Heart left ventricle (tissue), 13 donors: ENCODE results near the gene TCF23.

Experiments
- CTCF ChIP-seq, 12 donors: fragments of 200-600 bp; sonication (generic) in 4 of 12; IDR thresholded peaks; one replicate each; pipeline versions ENCODE4 v1.5.0 to v1.8.0; 2018 to 2022; ENCODE audit warnings: antibody characterized with exemption in 12 of 12, mild to moderate bottlenecking in 5 of 12
- POLR2A ChIP-seq, 2 donors: fragments of 450-650 bp; IDR thresholded peaks; one replicate each; pipeline ENCODE4 v1.6.1; 2017; ENCODE audit warnings: antibody characterized with exemption in 2 of 2, mild to moderate bottlenecking in 2 of 2, moderate library complexity in 2 of 2
- donor health status: ischemic (EF 13 %, LVEDD 7.1; RV severe dilation, severe dysfunction).
- donor health status: DM: no; HTN: yes; CAD: no.
- donor health status: DM: no; HTN: no; CAD: no.
- donor health status: ischemic (EF 25% LVEDD 6.9; RV normal size, moderate dysfunction).
- donor health status: ischemic (EF 25% LVEDD 5.7; RV mildly dilated, moderate dysfunction).
- donor health status: ischemic (EF 35%, LVEDD 5.7; RV mildly dilated, moderate dysfunction).
- donor health status: nonischemic (EF 11% LVEDD 7.7; RV severe dilation, severe dysfunction).
- donor health status: DM: yes; HTN: yes; CAD: no.
- donor health status: PGD.
- donor health status: ischemic (EF 29% LVEDD 5.4; RV normal size, mild dysfunction).
- donor health status: nonischemic (EF 23%, LVEDD 6.1; RV moderate dilation, normal function).

- TF ChIP-seq POLR2A (IDR thresholded peaks at IDR 0.05) (no peak), CTCF (IDR thresholded peaks at IDR 0.05) (no peak)
Measured at GRCh38 chr2:27099334-27099955, 49.4 kb upstream of the TCF23 start.
